Muscle of back (tissue), 11 donors: ENCODE results near the gene MAD1L1. TPM values are rescaled to one million over a fixed set of nuclear protein-coding genes. Genes with fewer than 3 reads are reported as not detected.

Experiments used
- DNase-seq, 3 donors: peaks; one replicate each; pipeline versions ENCODE4 v3.0.0 to v3.0.0-alpha.2; 2013
- polyA plus RNA-seq, 10 donors: library from polyadenylated mRNA; unstranded; fragments of 120-200 nt; gene quantifications; one replicate each; pipeline ENCODE4 v1.2.1, GENCODE V29; 2013; ENCODE audit not compliant: insufficient read length in 10 of 10

MAD1L1 gene
- polyA plus RNA-seq, 10 donors: 15.4 to 25.7 (median 22.0) TPM

DNA sequence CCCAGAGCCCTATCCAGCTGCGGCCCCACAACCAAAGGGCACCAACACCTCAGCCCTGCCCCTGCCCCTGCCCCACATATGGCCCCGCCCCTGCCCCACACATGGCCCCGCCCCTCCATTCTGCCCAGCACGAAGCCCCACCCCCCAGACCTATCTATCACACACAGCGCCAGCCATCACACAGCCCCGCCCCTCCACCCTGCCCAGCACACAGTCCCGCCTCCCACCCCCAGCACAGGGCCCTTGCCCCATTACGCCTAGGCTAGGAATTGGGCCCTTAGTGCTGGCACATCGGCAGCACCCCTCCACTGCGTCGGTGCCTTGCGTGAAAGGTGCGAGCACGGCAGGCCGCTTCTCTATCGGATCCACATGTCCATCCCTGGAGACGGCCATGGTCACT is 126.8 kb downstream of the MAD1L1 start:
- no peak for DNase-seq

DNA sequence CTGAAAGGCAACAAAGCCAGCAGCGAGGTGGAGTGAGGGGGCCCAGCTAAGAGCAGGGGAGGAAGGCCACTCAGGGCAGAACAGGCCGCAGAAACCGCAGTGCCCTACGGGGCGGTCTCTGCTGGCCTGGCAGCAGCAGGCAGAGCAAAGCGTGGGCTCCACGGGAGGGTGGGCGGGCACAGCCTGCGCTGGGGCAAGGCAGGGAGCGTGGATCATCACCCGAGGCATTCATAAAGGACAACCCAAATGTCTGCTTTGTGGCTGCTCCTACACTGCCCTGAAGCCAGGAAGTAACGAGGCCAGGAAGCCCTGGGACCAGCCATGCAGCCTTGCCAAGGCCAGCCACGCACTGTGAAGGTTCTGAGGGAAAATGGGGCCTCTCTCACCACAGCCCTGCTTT is 127.5 kb downstream of the MAD1L1 start:
- DNase-seq: no peak

DNA sequence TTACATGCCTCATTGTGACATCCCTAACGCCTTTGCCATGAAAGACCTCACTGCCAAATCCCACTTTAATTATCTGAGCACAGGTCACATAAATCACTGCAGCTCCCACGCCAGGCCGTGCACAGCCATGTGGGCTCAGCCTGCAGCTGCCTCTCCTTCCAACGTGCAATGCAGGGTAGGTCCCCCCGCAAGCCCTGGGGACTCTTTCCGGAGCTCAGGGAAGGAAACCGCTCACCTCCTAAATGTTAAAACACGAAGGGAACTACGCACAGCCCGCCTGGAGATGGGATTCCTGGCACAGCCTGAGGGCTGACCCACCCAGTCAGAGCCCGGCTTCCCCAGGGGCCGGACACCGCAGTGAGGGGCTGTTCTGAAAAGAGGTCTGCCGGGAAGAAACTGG is 128.0 kb downstream of the MAD1L1 start:
- peak in 1 of 3 donors; percentile 66 for DNase-seq

GRCh38 chr7:2104107-2104710 is 128.5 kb downstream of the MAD1L1 start:
- DNase-seq: peak; percentile 84 to 92 (median 86)

- no peak for DNase-seq
Measured at GRCh38 chr7:2103071-2103898, 129.5 kb downstream of the MAD1L1 start.

GRCh38 chr7:2102375-2102723 is 130.4 kb downstream of the MAD1L1 start:
- no peak for DNase-seq

DNA sequence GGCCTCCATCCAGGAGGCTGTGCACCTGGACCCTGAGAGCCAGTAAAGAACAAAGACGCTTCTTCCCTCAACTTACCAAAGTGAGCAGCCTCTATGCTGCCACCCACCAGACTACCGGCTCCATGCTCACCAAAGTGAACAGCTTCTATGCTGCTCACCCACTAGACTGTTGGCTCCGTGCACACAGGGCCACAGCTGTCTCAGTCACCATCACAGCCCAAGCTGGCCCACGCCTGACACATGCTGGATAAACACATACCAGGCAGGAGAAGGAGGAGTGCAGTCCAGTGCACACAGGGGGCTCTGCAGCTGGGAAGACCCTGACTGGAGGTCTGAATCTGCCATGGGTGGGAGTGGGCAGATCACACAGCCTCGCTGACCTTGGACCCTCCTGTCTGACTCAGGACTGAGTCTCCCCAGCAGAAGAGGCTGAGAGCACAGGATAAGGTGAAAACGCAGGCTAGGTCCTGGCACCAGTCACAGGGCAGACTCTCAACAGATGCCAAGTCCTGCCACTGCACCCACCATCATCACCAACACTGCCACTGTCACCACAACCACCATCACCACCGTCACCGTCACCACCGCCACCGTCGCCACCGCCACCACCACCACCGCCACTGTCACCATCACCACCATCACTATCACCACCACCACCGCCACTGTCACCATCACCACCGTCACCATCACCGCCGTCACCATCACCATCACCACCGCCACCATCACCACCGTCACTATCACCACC is 130.9 kb downstream of the MAD1L1 start:
- DNase-seq: no peak

DNA sequence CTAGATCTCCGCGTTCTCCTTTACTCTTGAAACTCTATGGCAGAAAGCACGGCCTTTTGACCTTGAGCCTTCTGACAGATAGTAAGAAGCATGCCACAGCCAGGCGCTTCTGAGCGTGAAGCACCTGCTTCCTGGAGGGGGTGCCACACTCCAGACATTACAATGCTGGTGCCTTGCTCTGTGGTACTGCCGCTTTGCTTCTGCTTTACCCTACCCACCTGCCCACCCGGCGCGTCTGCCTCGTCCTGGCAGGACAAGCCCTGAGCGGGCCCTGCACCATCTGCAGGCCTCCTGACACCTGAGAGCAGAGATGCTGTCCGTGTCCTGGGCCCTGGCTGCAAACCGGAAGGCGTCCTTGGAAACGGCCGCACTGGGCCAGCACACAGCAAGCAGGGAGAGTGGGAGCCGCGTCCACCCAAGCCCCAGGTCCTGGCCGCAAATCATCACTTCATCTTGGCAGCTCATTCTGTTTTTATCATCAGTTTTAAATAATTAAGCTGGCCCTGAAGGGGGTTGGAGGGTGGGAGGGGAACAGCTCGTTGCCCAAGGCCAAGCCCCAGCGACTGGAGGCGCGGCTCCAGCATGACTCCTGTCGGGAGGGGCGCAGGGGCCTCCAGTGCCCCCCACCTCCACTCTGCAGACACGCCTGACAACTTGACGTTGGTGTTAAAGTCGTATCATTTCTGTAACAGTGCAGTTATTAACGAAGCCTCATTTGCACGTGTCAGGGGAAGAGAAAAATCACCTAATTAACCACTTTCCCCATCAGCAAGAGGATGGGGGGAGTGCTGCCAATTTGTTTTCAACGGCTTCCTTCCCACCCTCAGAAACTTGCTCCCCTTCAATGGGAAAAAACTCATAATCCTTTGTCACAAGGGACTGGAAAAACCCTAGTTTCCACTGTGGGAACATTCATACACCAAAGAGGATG is 132.2 kb downstream of the MAD1L1 start:
- DNase-seq: no peak

DNA sequence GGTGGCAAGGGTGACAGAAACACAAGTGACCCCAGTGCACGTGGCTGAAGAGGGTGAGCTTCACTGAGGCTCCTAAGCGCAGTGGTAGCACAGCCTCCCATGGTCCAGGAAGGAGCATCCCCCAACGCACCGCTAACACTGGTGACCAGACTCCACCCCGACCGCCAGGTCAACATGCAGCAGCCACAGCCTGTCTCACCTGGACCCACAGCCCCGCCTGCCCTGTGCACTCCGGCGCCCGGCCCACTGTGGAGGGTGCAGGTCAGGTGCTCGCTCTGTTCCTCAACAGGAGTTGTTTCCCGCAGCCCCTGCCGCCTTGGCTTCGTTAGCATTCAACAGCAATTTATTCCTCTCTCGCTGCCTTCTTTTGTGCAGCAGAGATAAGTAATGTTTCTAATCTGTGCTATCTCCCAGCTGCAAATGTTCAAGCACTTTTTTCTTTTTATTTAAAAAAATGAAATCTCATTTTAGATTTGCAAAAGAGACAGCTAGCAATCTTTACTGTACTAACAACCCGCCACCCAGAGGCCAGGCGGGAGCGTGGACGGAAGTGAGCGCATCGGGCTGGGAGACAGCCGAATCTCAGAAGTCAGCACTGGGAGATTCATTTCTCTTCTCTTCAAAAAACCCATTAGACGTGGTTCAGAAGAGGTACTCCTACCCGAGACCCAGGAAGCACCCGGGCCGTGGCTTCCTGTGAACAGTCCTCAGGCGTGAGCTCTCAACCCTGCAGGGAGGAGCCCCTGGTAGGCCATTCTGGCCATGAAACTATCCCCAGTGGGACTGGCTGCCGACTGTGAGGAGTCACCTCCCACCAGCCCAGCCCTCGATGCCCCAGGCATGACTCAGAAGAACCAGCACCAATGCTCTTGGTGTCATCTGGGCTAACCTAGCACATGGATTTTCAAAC is 133.4 kb downstream of the MAD1L1 start:
- no peak for DNase-seq

GRCh38 chr7:2098496-2098895 is 134.2 kb downstream of the MAD1L1 start:
- DNase-seq: no peak

- DNase-seq: no peak
Measured at GRCh38 chr7:2098056-2098455, 134.7 kb downstream of the MAD1L1 start.

GRCh38 chr7:2097492-2097891 is 135.3 kb downstream of the MAD1L1 start:
- no peak for DNase-seq

DNA sequence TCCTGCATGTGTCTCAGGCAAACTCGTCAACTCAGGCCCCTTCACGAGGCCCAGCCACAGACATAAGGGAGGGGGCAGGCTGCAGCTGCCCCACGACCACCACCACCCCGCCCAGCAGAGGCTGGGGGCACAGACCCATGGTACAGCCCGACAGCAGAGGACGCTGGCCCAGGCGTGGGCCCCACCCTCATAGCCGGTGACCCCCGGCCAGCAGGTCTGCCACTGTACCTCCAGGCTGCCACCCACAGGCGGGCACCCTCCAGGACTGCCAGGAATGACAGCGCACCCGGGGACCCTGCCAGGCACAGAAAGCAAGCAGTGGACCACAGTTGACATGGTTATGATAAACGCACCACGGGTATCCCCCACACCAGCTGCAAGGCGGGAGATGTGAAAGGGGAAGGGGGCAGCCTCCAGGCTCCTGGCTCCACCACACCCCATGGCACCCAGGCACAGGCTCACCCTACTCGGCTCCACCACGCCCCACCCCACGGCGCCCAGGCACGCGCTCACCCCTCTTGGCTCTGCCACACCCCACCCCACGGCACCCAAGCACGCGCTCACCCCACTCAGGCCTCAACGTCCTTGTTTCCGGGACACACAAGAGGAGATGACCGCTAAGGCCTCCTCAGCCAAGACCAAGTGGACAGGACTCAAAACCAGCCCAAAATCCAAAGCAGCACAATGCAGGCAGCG is 135.9 kb downstream of the MAD1L1 start:
- no peak for DNase-seq

- DNase-seq: no peak
Measured at GRCh38 chr7:2095436-2095835, 137.3 kb downstream of the MAD1L1 start.

GRCh38 chr7:2094454-2095045 is 138.2 kb downstream of the MAD1L1 start:
- no peak for DNase-seq

- DNase-seq: no peak
Measured at GRCh38 chr7:2093843-2094220, 138.9 kb downstream of the MAD1L1 start.

GRCh38 chr7:2093215-2093842 is 139.4 kb downstream of the MAD1L1 start:
- peak in 1 of 3 donors; percentile 71 for DNase-seq

DNA sequence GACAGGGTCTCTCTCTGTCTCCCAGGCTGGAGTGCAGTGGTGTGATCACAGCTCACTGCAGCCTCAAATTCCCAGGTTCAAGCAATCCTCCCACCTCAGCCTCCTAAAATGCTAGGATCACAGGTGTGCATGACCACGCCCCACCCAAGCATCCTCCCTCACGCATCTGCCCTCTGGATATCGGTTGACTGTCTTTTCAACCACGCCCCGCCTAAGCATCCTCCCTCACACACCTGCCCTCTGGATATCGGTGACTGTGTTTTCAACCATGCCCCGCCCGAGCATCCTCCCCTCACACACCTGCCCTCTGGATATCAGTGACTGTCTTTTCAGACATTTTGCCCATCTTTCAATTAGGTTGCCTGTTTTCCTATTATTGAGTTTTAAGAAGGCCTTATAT is 140.5 kb downstream of the MAD1L1 start:
- no peak for DNase-seq
